GM19025 (cell line): ENCODE data around the gene FAHD2A.
"Not testable (repeated sequence)": the region's sequence is repeated elsewhere in the genome, so short reads cannot be mapped to it uniquely, and the experiment has no call there.

Experiments
- ATAC-seq: cut with Tn5 transposase; IDR thresholded peaks from one replicate; pipeline ENCODE4 v1.9.1; 2021; ENCODE audit warnings: mild to moderate bottlenecking, low read depth, moderate library complexity; ENCODE audit not compliant: unreplicated experiment

FAHD2A gene, protein sequence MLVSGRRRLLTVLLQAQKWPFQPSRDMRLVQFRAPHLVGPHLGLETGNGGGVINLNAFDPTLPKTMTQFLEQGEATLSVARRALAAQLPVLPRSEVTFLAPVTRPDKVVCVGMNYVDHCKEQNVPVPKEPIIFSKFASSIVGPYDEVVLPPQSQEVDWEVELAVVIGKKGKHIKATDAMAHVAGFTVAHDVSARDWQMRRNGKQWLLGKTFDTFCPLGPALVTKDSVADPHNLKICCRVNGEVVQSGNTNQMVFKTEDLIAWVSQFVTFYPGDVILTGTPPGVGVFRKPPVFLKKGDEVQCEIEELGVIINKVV

GRCh38 chr2:95402370-95403203 lies at the start of gene FAHD2A:
TSS of gene FAHD2A (plus strand) at chr2:95402708. CDS start at chr2:95405559, 2,851 bp downstream.
- peak; percentile 97 for ATAC-seq

DNA sequence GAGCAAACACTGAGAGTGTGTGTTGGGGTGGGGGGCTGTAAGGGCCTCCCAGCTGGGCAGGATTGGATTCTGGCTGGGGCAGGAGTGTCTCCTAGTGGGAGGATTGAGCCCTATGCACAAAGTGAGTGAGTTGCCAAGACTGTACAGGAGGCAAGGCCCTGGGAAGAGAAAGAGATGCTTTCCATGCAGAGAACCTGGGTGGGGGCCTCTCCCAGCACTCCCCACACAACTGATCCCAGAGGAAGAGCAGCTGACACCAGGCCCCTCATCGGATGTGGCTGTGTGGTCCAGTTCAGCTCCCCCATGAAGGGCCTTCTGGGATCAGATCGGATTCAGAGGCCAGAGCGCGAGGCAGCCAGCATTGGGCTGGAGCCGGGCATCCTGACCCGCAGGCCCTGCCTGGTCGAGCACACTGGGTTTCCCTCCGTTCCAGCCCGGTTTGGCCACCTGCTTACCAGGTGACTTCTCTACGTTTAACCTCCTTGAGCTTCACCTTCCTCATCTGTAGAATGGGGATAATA lies 49.4 kb upstream of the FAHD2A start:
- ATAC-seq = no peak

DNA sequence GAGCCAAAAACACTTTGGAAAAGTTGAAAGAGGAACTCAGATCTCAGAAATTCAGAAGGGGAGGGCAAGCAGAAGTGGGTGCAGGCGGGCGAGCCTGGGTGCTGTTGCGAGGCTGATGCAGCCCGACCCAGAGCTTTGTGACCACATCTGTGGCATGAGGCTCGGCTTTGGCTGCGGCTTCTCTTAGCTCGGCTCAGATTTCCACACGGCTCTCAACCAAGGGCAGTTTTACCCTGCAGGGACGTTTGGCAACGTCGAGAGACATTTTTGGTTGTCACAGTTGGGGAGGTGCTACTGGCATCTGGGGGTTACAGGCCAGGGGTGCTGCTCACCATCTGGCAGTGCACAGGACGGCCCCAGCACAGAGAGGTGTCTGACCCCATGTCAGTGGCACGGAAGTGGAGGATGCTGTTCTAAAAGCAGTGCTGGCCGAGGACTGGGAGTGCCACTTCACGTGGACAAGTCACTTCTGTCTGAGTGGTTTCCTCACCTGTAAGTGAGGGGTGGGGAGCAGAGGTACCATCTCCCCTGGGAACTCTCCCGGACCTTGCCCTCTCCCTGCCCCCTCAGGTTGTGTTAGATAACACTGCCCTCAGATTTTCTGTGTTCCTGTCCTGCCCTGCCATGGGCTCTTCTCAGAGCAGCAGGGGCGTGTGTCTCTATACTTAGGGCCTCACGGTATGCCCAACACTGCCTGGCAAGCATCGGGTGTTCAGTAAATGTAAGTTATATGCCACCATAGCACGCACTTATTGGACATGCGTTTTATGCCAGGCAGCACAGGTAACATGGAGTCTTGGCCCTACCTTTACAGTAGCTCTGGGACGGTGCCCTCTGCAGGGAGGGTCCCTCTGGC lies 48.7 kb upstream of the FAHD2A start:
- ATAC-seq = no peak

DNA sequence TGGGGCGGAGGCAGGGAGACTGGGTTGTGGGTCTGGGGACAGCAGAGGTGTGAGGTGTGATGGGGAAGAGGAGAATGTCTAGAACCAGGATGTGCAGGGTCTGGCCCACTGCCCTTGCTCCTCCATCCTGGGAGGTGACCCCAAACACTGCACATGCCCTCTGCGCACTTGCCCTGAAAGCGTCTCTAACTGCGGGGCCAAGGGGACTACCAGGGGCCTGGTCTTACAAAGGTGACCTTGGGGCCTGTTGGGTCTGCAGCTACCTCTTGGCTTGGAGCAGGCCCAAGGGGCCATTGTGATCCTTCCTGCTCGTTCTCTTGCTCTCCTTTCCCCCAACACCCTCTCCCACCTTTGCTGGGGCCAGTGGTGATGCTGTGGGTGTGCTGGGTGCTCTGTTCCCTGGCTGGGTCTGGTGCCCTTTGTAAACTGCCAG lies 48.0 kb upstream of the FAHD2A start:
- ATAC-seq = no peak

DNA sequence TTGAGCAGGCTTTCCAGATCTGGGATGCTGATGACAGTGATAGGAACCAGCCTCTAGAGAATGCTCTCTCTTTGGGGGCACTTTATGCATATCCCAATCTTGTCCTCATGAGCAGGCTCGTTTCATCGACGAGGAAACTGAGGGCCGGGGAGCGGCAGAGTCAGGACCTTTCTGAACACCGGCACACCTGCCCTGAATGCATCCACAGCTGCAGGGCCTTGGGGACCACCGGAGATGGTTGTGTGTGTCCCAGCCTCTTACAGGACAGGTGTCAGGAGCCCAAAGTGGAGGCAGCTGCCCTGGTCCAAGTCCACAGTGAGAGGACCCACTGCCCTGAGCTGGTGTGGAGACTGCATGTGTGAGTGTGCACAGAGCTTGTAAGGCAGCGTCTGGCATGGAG lies 47.6 kb upstream of the FAHD2A start:
- ATAC-seq = no peak

DNA sequence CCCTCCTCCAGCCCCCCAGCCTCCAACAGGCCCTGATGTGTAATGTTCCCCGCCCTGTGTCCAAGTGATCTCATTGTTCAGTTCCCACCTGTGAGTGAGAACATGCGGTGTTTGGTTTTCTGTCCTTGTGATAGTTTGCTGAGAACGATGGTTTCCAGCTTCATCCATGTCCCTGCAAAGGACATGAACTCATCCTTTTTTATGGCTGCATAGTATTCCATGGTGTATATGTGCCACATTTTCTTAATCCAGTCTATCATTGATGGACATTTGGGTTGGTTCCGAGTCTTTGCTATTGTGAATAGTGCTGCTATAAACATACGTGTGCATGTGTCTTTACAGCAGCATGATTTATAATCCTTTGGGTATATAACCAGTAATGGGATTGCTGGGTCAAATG lies 47.0 kb upstream of the FAHD2A start:
- not testable (repeated sequence) for ATAC-seq

DNA sequence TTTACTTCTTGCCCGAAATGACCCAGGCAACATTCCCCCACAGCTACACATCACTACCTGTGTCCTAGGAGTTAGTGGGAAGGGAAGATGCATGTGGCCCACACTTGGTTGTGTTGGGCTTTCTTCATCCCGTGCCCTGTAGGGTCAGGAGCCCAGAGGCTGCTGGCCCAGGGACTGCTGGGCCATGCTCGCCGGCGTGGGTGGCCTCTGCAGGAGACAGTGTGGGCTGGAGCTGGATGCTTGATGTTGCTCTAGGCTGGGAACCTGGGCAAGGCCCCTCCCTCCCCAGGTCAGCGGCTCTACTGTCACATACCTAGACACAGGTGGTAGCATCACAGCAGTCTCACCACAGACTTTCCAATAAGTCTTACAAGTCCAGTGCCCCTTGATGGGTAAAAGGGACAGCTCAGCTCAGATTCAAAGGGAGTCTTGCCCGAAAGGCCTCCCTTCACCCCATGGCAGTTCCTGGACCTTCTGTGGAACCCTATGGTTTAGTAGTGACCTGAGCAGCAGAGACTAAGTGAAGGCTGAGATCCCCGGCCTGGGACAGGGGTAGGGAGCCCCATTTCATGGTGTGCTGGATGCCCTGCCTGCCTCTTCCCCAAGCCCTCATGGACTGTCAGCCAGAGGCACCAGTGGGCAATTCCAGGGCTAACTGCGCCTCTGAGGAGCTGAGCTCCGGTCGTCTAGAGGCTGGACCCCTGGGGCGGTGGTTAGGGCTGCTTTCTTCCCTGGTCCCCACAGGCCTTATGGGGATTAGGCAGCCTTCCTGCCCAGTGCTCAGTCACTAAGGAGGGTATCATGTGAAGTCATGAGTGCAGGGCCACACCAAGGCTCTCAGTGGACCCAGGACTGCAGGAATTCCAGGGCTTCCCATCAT lies 45.4 kb upstream of the FAHD2A start:
- ATAC-seq = no peak

GRCh38 chr2:95357717-95358280 lies 44.7 kb upstream of the FAHD2A start:
- ATAC-seq = no peak

GRCh38 chr2:95359031-95359430 lies 43.5 kb upstream of the FAHD2A start:
- ATAC-seq = no peak

GRCh38 chr2:95359501-95359930 lies 43.0 kb upstream of the FAHD2A start:
- no peak for ATAC-seq

DNA sequence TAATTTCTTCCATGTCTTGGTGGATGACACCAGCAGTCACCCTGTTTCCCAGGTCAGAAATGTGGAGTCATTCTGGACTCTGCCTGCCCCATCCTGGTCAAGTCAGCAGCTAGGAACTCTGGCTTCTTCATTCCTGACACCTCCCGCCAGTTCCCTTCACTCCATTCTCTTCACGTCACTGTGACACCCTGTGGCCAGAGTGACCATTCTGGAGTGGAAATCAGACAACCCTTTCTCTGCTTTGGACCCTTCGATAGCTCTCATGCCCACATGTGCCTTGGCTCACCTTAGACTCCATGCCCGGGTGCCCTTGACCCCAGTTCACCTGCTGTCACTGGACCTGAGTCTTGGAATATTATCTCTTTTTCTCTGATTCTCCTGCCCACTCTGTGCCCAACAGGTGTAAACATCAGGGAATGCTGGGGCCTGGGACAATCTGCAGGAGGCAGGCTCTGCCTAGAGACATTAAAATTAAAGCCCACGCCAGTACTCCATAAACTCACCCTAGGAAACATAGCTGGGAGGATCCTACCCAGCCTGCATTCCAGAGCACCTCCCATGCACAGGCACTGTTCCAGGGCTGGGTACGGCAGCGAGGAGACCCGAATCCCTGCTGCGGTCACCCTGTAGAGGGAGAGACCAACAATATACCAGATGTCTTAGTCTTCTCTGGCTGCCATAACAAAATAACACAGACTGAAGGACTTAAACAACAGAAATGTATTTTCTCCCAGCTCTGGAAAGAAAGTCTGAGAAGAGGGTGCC lies 41.1 kb upstream of the FAHD2A start:
- ATAC-seq = no peak

DNA sequence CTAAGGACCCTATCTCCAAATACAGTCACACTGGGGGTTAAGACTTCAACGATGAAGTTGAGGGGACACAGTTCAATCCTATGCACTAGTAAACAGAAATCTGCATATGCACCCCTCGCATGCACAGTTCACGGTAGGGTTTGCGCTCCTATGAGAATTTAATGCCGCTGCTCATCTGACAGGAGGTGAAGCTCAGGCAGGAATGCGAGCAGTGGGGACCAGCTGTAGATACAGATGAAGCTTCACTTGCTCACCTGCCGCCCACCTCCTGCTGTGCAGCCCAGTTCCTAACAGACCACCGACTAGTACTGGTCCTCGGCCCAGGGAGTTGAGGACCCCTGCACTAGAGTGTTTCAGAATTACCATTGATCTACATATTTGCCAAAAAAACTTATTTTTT lies 40.0 kb upstream of the FAHD2A start:
- ATAC-seq = no peak

DNA sequence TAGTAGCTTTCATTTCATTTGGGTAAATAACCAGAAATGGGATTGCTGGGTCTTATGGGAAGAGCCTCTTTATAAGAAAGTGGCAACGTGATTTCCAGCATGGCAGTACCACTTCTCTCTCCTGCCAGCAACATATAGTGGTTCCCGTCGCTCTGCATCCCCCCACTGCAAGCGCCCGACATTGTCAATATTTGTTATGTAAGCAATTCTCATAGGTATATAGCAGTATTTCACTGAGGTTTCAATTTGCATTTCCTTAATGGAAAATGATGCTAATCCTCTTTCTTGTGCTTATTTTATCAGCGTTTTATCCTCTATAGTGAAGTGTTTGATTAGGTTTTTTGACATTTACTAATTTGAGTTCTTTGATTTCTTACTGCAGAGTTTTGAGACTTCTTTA lies 36.0 kb upstream of the FAHD2A start:
- ATAC-seq = no peak

- ATAC-seq = no peak
Observed at GRCh38 chr2:95372216-95372829, 30.2 kb upstream of the FAHD2A start.

DNA sequence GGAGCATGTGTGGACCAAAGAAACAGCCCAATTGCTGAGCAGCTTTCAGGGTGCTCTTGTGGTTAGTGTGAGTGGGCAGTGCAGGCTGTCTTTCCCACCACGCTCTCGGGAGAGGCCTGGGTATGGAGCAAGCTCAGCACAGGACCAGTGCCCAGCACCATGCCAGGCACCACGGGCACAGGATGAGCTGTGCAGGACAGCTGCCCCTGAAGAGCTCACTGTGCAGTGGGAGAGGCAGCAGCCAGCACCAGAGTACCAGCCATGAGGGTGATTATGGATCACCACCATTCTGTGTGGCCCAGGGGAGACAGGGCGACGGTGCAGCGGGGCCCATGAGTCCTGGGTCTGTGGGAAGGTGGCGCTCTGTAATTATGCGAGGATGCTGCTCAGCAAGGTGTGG lies 29.7 kb upstream of the FAHD2A start:
- no peak for ATAC-seq

GRCh38 chr2:95374029-95374428 lies 28.5 kb upstream of the FAHD2A start:
- no peak for ATAC-seq

GRCh38 chr2:95374451-95374920 lies 28.0 kb upstream of the FAHD2A start:
- no peak for ATAC-seq

DNA sequence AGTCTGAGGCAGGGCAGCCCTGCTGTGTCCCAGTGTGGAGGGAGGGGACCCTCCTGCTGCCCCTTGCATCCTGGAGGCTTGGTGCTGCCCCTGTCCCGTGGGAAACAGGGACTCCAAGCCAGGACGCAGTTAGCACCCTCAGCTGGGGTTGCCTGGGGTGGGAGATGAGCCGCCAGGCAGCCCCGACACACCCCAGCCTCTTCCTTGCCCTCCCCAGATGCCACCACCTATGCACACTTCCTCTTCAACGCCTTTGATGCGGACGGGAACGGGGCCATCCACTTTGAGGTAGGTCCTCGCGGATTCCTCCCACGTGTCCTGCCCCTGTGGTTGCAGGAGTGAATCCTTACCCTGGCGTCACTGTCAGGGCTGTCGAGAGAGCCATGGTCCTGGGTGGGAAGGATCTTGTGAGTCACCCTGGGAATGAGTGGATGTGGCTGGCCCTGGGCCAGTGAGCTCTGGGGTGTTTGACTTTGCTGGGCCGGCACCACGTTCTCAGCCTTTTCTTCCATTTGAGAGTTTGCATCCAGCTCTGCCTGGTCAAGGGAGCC lies 27.5 kb upstream of the FAHD2A start:
- ATAC-seq = no peak
